Activated T-helper 2 cell treated with anti-CD3 and anti-CD28 coated beads, Interferon-gamma antibody, Interleukin-2, Interleukin-4, amounts not matched to agents 10 μg/mL and 5 μg/mL and 100 μg/mL, durations not matched to agents 14 hours and 24 hours and 36 hours (primary cell): ENCODE data around the gene PRKAG2. TPM values are rescaled to one million over a fixed set of nuclear protein-coding genes. Genes with fewer than 3 reads are reported as not detected.
"Not testable (repeated sequence)": the region's sequence is repeated elsewhere in the genome, so short reads cannot be mapped to it uniquely, and the experiment has no call there.

ENCODE experiments used
- DNase-seq: peaks from one replicate; pipeline ENCODE4 v3.0.0; 2021; ENCODE audit warnings: low spot score
- H3K27ac Mint-ChIP-seq: one replicate; pipeline ENCODE4 v1.8.0; 2021; ENCODE audit warnings: mixed read lengths
- H3K27me3 Mint-ChIP-seq: one replicate; pipeline ENCODE4 v1.8.0; 2021; ENCODE audit warnings: low read depth, mixed read lengths
- H3K36me3 Mint-ChIP-seq: one replicate; pipeline ENCODE4 v1.8.0; 2021; ENCODE audit warnings: low read depth, mixed read lengths
- H3K4me1 Mint-ChIP-seq: one replicate; pipeline ENCODE4 v1.8.0; 2021; ENCODE audit warnings: low read depth, mixed read lengths
- H3K4me3 Mint-ChIP-seq: one replicate; pipeline ENCODE4 v1.8.0; 2021; ENCODE audit warnings: low read depth, mild to moderate bottlenecking, moderate library complexity, mixed read lengths
- H3K9me3 Mint-ChIP-seq: one replicate; pipeline ENCODE4 v1.8.0; 2021; ENCODE audit warnings: mixed read lengths
- intact Hi-C: fragments of 100-400 bp; cut with micrococcal nuclease; formaldehyde crosslinking; loops from one replicate; pipeline ENCODE4 v1.15.1; 2023
- total RNA-seq: library from RNA; stranded (reverse); gene quantifications from 2 replicates; pipeline ENCODE4 v1.2.3, GENCODE V29; 2022

PRKAG2 gene
- total RNA-seq, 1 donor from 2014 or later = 14.9 TPM

GRCh38 chr7:151888079-151889067 is 11.5 kb upstream of the PRKAG2 start:
- H3K9me3 Mint-ChIP-seq = no peaks in the 10 kb centered on the region
- H3K36me3 Mint-ChIP-seq = no peaks in the 10 kb centered on the region
- intact Hi-C loops = no loop called here
- H3K27ac Mint-ChIP-seq = no peak overlapping the region
- no peak overlapping the region for H3K4me3 Mint-ChIP-seq
- peaks cover 13% of the 10 kb centered on the region for H3K27me3 Mint-ChIP-seq
- H3K4me1 Mint-ChIP-seq = no peaks in the 10 kb centered on the region
- DNase-seq = no peak

GRCh38 chr7:151886783-151887182 is 9.9 kb upstream of the PRKAG2 start:
- no peaks in the 10 kb centered on the region for H3K9me3 Mint-ChIP-seq
- DNase-seq = no peak
- peaks cover 22% of the 10 kb centered on the region for H3K27me3 Mint-ChIP-seq
- no peak overlapping the region for H3K27ac Mint-ChIP-seq
- intact Hi-C loops = no loop called here
- no peaks in the 10 kb centered on the region for H3K4me1 Mint-ChIP-seq
- no peaks in the 10 kb centered on the region for H3K36me3 Mint-ChIP-seq
- H3K4me3 Mint-ChIP-seq = no peak overlapping the region

GRCh38 chr7:151885202-151885580 is 8.3 kb upstream of the PRKAG2 start:
- DNase-seq = no peak
- Mint-ChIP-seq H3K4me3 (no peak overlapping the region), H3K27me3 (peaks cover 21% of the 10 kb centered on the region), H3K9me3 (no peaks in the 10 kb centered on the region), H3K36me3 (no peaks in the 10 kb centered on the region), H3K4me1 (no peaks in the 10 kb centered on the region), H3K27ac (no peak overlapping the region)
- intact Hi-C loops = no loop called here

- H3K4me1 Mint-ChIP-seq = no peaks in the 10 kb centered on the region
- H3K9me3 Mint-ChIP-seq = no peaks in the 10 kb centered on the region
- H3K27ac Mint-ChIP-seq = no peak overlapping the region
- intact Hi-C loops = no loop called here
- DNase-seq = no peak
- H3K36me3 Mint-ChIP-seq = no peaks in the 10 kb centered on the region
- H3K4me3 Mint-ChIP-seq = no peak overlapping the region
- peaks cover 27% of the 10 kb centered on the region for H3K27me3 Mint-ChIP-seq
Observed at GRCh38 chr7:151884312-151885201, 7.6 kb upstream of the PRKAG2 start.

GRCh38 chr7:151883857-151884256 is 6.9 kb upstream of the PRKAG2 start:
- peaks cover 33% of the 10 kb centered on the region for H3K27me3 Mint-ChIP-seq
- no peak for DNase-seq
- no peak overlapping the region for H3K27ac Mint-ChIP-seq
- H3K9me3 Mint-ChIP-seq = no peaks in the 10 kb centered on the region
- no peaks in the 10 kb centered on the region for H3K36me3 Mint-ChIP-seq
- intact Hi-C loops = no loop called here
- H3K4me3 Mint-ChIP-seq = no peak overlapping the region
- H3K4me1 Mint-ChIP-seq = no peaks in the 10 kb centered on the region

- DNase-seq = no peak
- H3K9me3 Mint-ChIP-seq = no peaks in the 10 kb centered on the region
- no peak overlapping the region for H3K27ac Mint-ChIP-seq
- intact Hi-C loops = no loop called here
- H3K27me3 Mint-ChIP-seq = peaks cover 41% of the 10 kb centered on the region
- no peak overlapping the region for H3K4me3 Mint-ChIP-seq
- no peaks in the 10 kb centered on the region for H3K36me3 Mint-ChIP-seq
- peaks cover 2% of the 10 kb centered on the region for H3K4me1 Mint-ChIP-seq
Observed at GRCh38 chr7:151882734-151883133, 5.8 kb upstream of the PRKAG2 start.

- H3K36me3 Mint-ChIP-seq = no peaks in the 10 kb centered on the region
- no peak for DNase-seq
- peaks cover 4% of the 10 kb centered on the region for H3K4me1 Mint-ChIP-seq
- H3K27ac Mint-ChIP-seq = no peak overlapping the region
- no peaks in the 10 kb centered on the region for H3K9me3 Mint-ChIP-seq
- no peak overlapping the region for H3K4me3 Mint-ChIP-seq
- H3K27me3 Mint-ChIP-seq = peaks cover 37% of the 10 kb centered on the region
- intact Hi-C loops = no loop called here
Observed at GRCh38 chr7:151880688-151881087, 3.8 kb upstream of the PRKAG2 start.

GRCh38 chr7:151877911-151878835 is 1.3 kb upstream of the PRKAG2 start:
- Mint-ChIP-seq H3K4me1 (peaks cover 10% of the 10 kb centered on the region), H3K27ac (no peak overlapping the region), H3K4me3 (peak overlapping the region; percentile 52), H3K27me3 (peaks cover 34% of the 10 kb centered on the region), H3K36me3 (no peaks in the 10 kb centered on the region), H3K9me3 (no peaks in the 10 kb centered on the region)
- intact Hi-C loops = loop anchor here (5.0 kb wide), 1 partner anchor 149 kb away; the partner anchor contains the start of gene GALNT11
- no peak for DNase-seq

- peak overlapping the region; percentile 78 for H3K27ac Mint-ChIP-seq
- intact Hi-C loops = loop anchor here (2.0 to 5.0 kb wide), 2 partner anchors 93 to 151 kb away; partner anchors contain the start of gene GALNT11
- H3K4me1 Mint-ChIP-seq = peaks cover 10% of the 10 kb centered on the region
- DNase-seq = peak; percentile 46
- peaks cover 24% of the 10 kb centered on the region for H3K27me3 Mint-ChIP-seq
- H3K36me3 Mint-ChIP-seq = no peaks in the 10 kb centered on the region
- H3K9me3 Mint-ChIP-seq = no peaks in the 10 kb centered on the region
- H3K4me3 Mint-ChIP-seq = peak overlapping the region; percentile 93
Observed at GRCh38 chr7:151875942-151876898, 695 bp downstream of the PRKAG2 start.

- DNase-seq, H3K27ac Mint-ChIP-seq, H3K36me3 Mint-ChIP-seq, H3K4me3 Mint-ChIP-seq, H3K4me1 Mint-ChIP-seq, H3K9me3 Mint-ChIP-seq: not testable (repeated sequence)
- H3K27me3 Mint-ChIP-seq = peaks cover 16% of the 10 kb centered on the region
- intact Hi-C loops = loop anchor here (2.0 kb wide), 1 partner anchor 92 kb away; no protein-coding TSS in a partner anchor
Observed at GRCh38 chr7:151874479-151874878, 2.4 kb downstream of the PRKAG2 start.

GRCh38 chr7:151873402-151873965 is 3.4 kb downstream of the PRKAG2 start:
- no peaks in the 10 kb centered on the region for H3K36me3 Mint-ChIP-seq
- no peak overlapping the region for H3K27ac Mint-ChIP-seq
- intact Hi-C loops = no loop called here
- no peaks in the 10 kb centered on the region for H3K9me3 Mint-ChIP-seq
- H3K4me3 Mint-ChIP-seq = no peak overlapping the region
- peaks cover 7% of the 10 kb centered on the region for H3K27me3 Mint-ChIP-seq
- DNase-seq = no peak
- peaks cover 10% of the 10 kb centered on the region for H3K4me1 Mint-ChIP-seq
